ENCODE measurements around the gene VWDE.

- TF ChIP-seq EZH2 (IDR thresholded peaks at IDR 0.05; ENCODE audit: borderline replicate concordance, low read depth, low read length, severe bottlenecking) (no peak), CTCF (IDR thresholded peaks at IDR 0.05; ENCODE audit: extremely low read depth in 1 of 2, insufficient read depth in 1 of 2, low read depth in 1 of 2, low read length in 2 of 2) (no peak), POLR2A (IDR thresholded peaks at IDR 0.05; ENCODE audit: low read depth, low read length) (no peak), POLR2AphosphoS5 (IDR thresholded peaks at IDR 0.05; ENCODE audit: insufficient read depth, low read depth, low read length) (no peak), MYC (IDR thresholded peaks at IDR 0.05; ENCODE audit: low read depth, low read length) (no peak), GATA2 (IDR thresholded peaks at IDR 0.05; ENCODE audit: insufficient read depth, insufficient read length, low read depth, low read length) (no peak), MAX (IDR thresholded peaks at IDR 0.05; ENCODE audit: insufficient read depth, insufficient read length) (no peak), JUN (IDR thresholded peaks at IDR 0.05; ENCODE audit: borderline replicate concordance, insufficient read depth, insufficient read length, low read depth) (no peak), FOS (IDR thresholded peaks at IDR 0.05; ENCODE audit: borderline replicate concordance, insufficient read depth, low read length) (no peak)
Measured at GRCh38 chr7:12320987-12321647, 82.5 kb downstream of the VWDE start.
